Measurements from ENCODE around the gene PLEKHN1.

DNA sequence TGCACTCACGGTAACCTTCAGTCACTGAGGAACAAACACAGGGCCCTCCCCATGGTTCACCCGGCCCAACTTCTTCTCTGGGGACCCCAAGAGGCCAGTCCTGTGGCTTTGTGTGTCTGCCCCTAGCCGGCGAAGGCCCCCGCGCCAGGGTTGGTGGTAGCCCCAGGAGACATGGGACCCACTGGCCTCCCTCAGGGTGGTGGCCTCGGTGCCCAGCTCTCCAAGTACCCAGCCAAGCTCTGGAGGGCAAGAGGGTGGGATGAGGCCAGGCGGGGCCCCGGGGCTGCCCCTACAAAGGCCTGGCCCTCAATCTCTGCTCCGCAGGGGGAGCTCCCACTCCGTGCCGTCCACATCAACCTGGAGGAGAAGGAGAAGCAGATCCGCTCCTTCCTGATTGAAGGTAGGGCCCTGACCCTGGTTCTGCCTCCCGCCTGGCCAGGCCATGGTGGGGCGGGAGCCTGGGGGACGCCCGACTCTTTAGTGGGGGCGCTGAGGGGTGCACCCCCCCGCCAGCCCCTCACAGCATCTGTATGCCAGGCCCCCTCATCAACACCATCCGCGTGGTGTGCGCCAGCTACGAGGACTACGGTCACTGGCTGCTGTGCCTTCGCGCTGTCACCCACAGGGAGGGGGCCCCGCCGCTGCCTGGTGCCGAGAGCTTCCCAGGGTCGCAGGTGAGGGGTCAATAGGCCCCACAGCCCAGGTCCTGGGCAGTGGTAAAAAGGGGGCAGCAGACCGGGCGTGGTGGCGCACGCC lies 5.6 kb downstream of the PLEKHN1 start:
- TF ChIP-seq, protein P1, sequence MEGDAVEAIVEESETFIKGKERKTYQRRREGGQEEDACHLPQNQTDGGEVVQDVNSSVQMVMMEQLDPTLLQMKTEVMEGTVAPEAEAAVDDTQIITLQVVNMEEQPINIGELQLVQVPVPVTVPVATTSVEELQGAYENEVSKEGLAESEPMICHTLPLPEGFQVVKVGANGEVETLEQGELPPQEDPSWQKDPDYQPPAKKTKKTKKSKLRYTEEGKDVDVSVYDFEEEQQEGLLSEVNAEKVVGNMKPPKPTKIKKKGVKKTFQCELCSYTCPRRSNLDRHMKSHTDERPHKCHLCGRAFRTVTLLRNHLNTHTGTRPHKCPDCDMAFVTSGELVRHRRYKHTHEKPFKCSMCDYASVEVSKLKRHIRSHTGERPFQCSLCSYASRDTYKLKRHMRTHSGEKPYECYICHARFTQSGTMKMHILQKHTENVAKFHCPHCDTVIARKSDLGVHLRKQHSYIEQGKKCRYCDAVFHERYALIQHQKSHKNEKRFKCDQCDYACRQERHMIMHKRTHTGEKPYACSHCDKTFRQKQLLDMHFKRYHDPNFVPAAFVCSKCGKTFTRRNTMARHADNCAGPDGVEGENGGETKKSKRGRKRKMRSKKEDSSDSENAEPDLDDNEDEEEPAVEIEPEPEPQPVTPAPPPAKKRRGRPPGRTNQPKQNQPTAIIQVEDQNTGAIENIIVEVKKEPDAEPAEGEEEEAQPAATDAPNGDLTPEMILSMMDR (IDR thresholded peaks at IDR 0.05), result no peak
- no peak for TF ChIP-seq POLR2AphosphoS5 (IDR thresholded peaks at IDR 0.05; ENCODE audit: insufficient read depth in 1 of 2, low read depth in 1 of 2)
- no peak for TF ChIP-seq POLR2A (IDR thresholded peaks at IDR 0.05)

Measured in vagina (tissue), 2 donors.